HL-60/S4 (cell line): ENCODE data around the gene NDUFAF8.
"Not testable (repeated sequence)": the region's sequence is repeated elsewhere in the genome, so short reads cannot be mapped to it uniquely, and the experiment has no call there.

Experiments
- in situ Hi-C: fragments of 300-500 bp; cut with MboI; formaldehyde crosslinking; loops from 2 replicates; pipeline ENCODE4 v1.14.3; 2022; ENCODE audit warnings: low sequenced_read_pairs

NDUFAF8 gene

GRCh38 chr17:81222906-81223761 lies 16.0 kb upstream of the NDUFAF8 start, which contains the start of gene CEP131:
CEP131 (minus strand) TSS chr17:81222965; CDS start chr17:81220056, 2,909 bp downstream.
- in situ Hi-C loops: no loop called here

DNA sequence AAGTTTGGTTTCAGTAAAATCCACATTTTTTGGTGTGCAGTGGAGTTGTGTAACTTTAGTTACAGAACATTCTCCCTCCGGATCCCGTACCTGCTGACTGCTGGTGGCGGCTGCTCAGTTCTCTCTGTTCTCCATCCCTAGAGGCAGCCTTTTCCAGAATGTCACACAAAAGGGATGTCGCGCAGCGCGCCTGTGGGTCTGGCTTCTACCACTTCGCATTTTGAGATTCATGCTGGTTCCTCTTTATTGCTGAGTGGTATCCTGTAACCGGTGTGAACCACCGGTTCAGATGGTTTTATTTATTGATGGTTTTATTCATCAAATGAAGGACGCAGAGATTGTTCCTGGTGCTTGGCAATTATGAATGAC lies 15.4 kb upstream of the NDUFAF8 start:
- in situ Hi-C loops: no loop called here

GRCh38 chr17:81227630-81228029 lies 11.5 kb upstream of the NDUFAF8 start:
- in situ Hi-C loops: not testable (repeated sequence)

DNA sequence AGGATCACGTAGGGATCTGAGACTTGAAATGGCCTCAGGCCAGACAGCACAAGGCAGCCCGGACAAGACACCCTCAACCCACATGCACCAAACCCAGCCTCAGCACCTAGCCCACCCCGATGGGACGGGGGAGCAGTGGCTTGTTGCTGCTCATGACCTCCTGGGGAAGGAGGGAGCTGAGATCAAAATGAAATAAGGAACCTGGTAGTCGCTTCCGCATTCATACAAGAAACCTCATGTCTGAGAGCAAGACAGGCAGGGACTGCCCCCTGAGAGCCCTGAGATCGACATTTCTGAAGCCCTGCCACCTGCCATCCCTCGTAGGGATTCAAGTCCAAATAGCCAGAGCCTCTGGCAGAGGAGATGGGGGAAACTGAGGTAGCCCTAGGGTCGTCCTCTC lies 10.7 kb upstream of the NDUFAF8 start:
- in situ Hi-C loops: no loop called here

GRCh38 chr17:81228834-81229665 lies 10.1 kb upstream of the NDUFAF8 start:
- in situ Hi-C loops: no loop called here

DNA sequence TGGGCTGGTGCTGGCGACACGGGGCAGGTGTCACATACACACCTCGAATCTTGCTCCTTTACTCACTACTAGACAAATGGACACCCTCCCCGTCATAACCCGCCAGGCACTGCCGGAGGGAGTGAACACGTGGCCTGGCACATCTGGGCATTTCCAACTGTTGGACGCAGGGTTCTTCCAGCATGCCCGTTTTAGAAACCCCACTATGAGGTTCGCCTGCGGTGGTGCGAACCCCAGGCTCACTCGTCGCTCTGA lies 9.5 kb upstream of the NDUFAF8 start:
- in situ Hi-C loops: no loop called here

DNA sequence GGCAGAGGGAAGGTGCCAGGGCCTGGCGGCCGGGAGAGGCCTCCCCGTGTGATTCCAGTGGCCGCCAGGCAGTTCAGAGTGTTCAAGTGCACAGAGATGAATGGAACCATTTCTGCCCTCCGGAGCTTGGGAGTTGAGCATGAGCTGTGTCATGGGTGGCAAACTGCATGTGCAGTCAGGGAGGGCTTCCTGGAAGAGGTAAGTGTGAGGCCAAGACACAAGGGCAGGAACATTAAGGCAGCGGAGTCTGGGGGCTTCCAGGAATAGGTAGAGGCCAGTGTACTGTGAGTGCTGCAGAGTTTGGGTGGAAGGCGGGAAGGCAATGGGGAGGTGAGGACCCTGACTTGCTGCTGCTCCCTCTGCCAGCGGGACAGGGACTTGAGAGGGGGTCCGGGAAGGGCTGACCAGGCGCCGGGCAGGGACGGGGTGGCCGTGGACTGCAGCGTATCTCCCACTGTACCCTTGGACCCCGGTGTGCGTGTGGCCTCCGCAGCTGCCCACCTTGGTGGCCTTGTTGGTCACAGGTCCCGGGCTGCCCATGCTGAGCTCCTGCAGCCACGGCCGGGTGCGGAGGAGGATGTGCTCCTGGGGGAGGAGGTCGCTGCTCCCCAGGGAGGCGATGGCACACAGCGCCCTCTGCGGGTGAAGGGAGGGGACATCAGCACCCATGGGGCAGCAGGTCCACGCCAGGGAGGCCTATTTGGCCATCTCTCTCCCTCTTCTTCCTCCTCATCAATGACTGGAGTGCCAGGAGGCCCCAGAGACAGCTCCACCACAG lies 8.9 kb upstream of the NDUFAF8 start:
- in situ Hi-C loops: no loop called here

GRCh38 chr17:81231121-81231645 lies 7.9 kb upstream of the NDUFAF8 start:
- in situ Hi-C loops: no loop called here

GRCh38 chr17:81231766-81232581 lies 7.1 kb upstream of the NDUFAF8 start:
- in situ Hi-C loops: no loop called here

GRCh38 chr17:81232616-81233241 lies 6.4 kb upstream of the NDUFAF8 start:
- in situ Hi-C loops: no loop called here

DNA sequence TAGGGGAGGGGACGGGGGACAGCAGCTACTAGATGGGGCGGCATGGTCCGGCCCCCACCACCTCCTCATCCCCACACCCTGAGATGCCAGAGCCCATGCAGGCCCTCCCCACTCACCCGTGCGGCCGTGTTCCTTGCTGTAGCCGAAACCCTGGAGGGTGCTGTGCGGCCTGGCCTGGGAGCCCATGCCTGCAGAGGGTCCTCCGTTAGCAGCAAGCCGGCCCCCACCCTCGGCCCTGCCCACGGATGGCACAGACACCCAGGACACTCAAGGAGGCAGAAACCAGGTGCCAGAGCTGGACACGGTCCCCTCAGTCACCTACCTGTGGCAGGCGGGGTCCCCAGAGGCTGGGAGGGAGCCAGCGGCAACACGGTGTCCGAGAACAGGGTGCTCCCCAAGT lies 5.8 kb upstream of the NDUFAF8 start:
- in situ Hi-C loops: no loop called here

GRCh38 chr17:81233811-81234505 lies 5.2 kb upstream of the NDUFAF8 start:
- in situ Hi-C loops: no loop called here

DNA sequence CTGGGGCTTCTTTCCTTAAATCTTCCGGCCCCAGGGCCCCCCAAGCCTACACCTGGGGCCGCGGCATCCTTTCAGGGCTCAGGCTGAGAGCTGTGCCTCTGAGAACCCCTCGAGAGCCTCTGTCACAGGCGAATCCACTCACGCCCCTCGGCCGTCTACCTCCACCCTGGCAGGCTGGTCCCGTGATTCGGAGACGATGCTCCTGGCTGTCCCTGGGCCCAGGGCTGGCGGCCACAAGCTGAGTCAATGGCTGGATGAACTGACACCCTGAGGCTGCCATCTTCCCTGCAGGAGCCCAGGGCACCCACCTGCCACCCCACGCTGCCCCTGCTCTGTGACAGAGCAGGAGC lies 4.6 kb upstream of the NDUFAF8 start:
- in situ Hi-C loops: no loop called here

- in situ Hi-C loops: loop anchor here (5.0 kb wide), 1 partner anchor 83 kb away; no protein-coding TSS in a partner anchor
Observed at GRCh38 chr17:81234940-81235821, 3.9 kb upstream of the NDUFAF8 start.

DNA sequence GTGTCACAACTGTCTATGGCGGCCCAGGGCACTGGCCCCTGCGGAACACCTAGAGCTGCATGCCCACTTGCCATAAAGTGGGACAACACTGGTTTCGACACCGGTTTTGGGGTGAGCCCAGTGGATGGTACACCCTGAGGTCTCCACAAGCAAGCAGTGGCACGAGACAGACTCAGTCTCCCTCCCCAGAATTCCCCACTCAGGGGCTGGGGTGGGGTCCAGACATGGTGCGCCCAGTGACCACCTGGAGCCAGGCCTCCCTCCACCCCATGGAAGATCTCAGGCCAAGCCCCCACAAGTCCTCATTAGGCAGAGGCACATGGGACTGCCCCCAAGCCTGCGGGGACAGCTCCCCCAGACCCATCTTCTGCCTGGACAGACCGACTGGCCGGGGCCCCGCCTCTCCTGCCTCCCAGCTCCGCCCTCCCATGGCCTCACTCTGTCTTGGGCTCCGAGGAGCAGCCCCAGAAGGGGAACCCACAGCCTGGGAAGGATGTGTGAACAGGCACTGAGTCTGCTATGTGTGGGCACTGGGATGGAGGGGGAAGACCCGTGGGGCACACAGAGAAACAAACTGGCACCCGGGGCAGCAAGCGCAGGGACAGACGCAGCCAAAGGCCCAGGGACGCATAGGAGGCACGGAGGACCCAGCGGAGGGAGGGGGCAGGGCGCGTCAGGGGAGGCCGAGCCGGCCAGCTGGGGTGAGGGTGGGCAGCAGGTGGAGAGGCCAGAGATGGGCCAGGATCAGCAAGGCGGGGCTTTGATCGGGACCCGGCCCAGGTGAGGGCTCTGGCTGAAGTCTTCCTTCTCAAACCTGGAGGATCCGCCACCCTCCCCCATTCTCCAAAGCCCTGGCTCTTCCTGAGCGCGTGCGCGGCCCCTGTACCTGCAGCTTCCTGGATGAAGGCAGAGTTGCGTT lies 3.0 kb upstream of the NDUFAF8 start:
- in situ Hi-C loops: loop anchor here (5.0 kb wide), 1 partner anchor 84 kb away; no protein-coding TSS in a partner anchor

GRCh38 chr17:81236784-81237183 lies 2.3 kb upstream of the NDUFAF8 start:
- in situ Hi-C loops: loop anchor here (5.0 kb wide), 1 partner anchor 84 kb away; no protein-coding TSS in a partner anchor
